Endothelial cell of umbilical vein (primary cell): ENCODE measurements around the gene SNCA. TPM values are rescaled to one million over a fixed set of nuclear protein-coding genes. Genes with fewer than 3 reads are reported as not detected.

Experiments
- BruUV-seq: library from RNA; stranded (reverse); fragments of 400-500 nt; replicated peaks from 2 replicates; lab custom pipeline; 2021; lab: Mats Ljungman, UMichigan
- CTCF ChIA-PET: fragments of 300-600, 350-600 bp; sonication (Branson Sonifier 250); formaldehyde crosslinking; loops from one replicate; lab custom pipeline; 2021; ENCODE audit warnings: antibody characterized with exemption, inconsistent platforms; lab: Charles Lee
- POLR2A ChIA-PET: fragments of 300-600, 350-600 bp; sonication (Branson Sonifier 250); formaldehyde crosslinking; loops from one replicate; lab custom pipeline; 2021; ENCODE audit warnings: antibody characterized with exemption, inconsistent platforms; lab: Charles Lee
- DNase-seq: peaks from one replicate; pipeline ENCODE4 v3.0.0-alpha.2; 2011; ENCODE audit warnings: low read depth, low spot score
- FAIRE-seq: peaks from 2 replicates; lab custom pipeline; 2011; peaks lifted over from hg19 to GRCh38; lab: Jason Lieb, UNC
- H2AFZ ChIP-seq: 2 replicates; pipeline ENCODE4 v1.6.0; 2012; ENCODE audit warnings: low read depth, low read length, control low read depth, inconsistent platforms
- H3K27ac ChIP-seq: 2 replicates; pipeline ENCODE4 v1.5.1; 2011; ENCODE audit warnings: low read depth, mild to moderate bottlenecking, control low read depth, low read length, moderate library complexity; ENCODE audit not compliant: insufficient read depth
- H3K27me3 ChIP-seq, 2 experiments: 2 replicates each; pipeline versions ENCODE4 v1.6.0 to v1.6.1; 2011; ENCODE audit warnings: low read length in 2 of 2, mixed read lengths in 1 of 2; ENCODE audit not compliant: control insufficient read depth in 2 of 2, insufficient read depth in 2 of 2
- H3K36me3 ChIP-seq, 2 experiments: 2 replicates in 1 of 2; 3 replicates in 1 of 2; pipeline ENCODE4 v1.5.1; 2011; ENCODE audit warnings: low read length in 2 of 2, mild to moderate bottlenecking in 1 of 2, moderate library complexity in 1 of 2; ENCODE audit not compliant: control insufficient read depth in 2 of 2, insufficient read depth in 2 of 2; ENCODE audit errors: extremely low read depth in 1 of 2
- H3K4me1 ChIP-seq: 3 replicates; pipeline ENCODE4 v1.5.1; 2011; ENCODE audit warnings: mild to moderate bottlenecking, low read length; ENCODE audit not compliant: control insufficient read depth, insufficient read depth; ENCODE audit errors: extremely low read depth
- H3K4me2 ChIP-seq: 2 replicates; pipeline ENCODE4 v1.6.1; 2011; ENCODE audit warnings: low read length, control low read depth, mixed read lengths; ENCODE audit not compliant: insufficient read depth
- H3K4me3 ChIP-seq, 3 experiments: fragments of 200-600 bp in 1 of 3; sonication (generic), shearing (Covaris generic) in 1 of 3; replicated peaks in 1 of 3; 2 replicates each; pipeline ENCODE4 v1.5.1; 2011 to 2016; ENCODE audit warnings: control low read depth in 3 of 3, low read length in 3 of 3, mild to moderate bottlenecking in 2 of 3, inconsistent platforms in 1 of 3, low read depth in 1 of 3, moderate library complexity in 1 of 3; ENCODE audit not compliant: insufficient read depth in 1 of 3
- H3K79me2 ChIP-seq: 2 replicates; pipeline ENCODE4 v1.6.0; 2012; ENCODE audit warnings: low read length, inconsistent platforms; ENCODE audit not compliant: control insufficient read depth, insufficient read depth
- H3K9ac ChIP-seq: replicated peaks from 2 replicates; pipeline ENCODE3; 2011; ENCODE audit warnings: low read length, control low read depth; ENCODE audit not compliant: insufficient read depth; ENCODE audit errors: extremely low read depth
- H3K9me1 ChIP-seq: replicated peaks from 3 replicates; pipeline ENCODE4 v1.6.0; 2011; ENCODE audit warnings: mild to moderate bottlenecking, low read length; ENCODE audit not compliant: control insufficient read depth, insufficient read depth; ENCODE audit errors: extremely low read depth
- H3K9me3 ChIP-seq: replicated peaks from 2 replicates; pipeline ENCODE4 v1.5.1; 2012; ENCODE audit warnings: low read length, inconsistent platforms; ENCODE audit not compliant: control insufficient read depth, insufficient read depth
- H4K20me1 ChIP-seq: replicated peaks from 2 replicates; pipeline ENCODE3; 2011; ENCODE audit warnings: mild to moderate bottlenecking, low read length; ENCODE audit not compliant: control insufficient read depth, insufficient read depth; ENCODE audit errors: extremely low read depth
- CTCF ChIP-seq, 2 donors: IDR thresholded peaks; 1 replicate in 1 of 2; 2 replicates in 1 of 2; pipeline ENCODE4 v1.5.1; 2011; ENCODE audit warnings: low read length in 2 of 2, mild to moderate bottlenecking in 2 of 2, moderate library complexity in 2 of 2, control low read depth in 1 of 2, inconsistent platforms in 1 of 2, low read depth in 1 of 2; ENCODE audit not compliant: insufficient read depth in 1 of 2; ENCODE audit errors: extremely low read depth in 1 of 2
- EZH2 ChIP-seq: IDR thresholded peaks from 2 replicates; pipeline ENCODE4 v1.6.1; 2012; ENCODE audit warnings: borderline replicate concordance, low read depth, mild to moderate bottlenecking, moderate library complexity, low read length, inconsistent platforms; ENCODE audit not compliant: severe bottlenecking
- FOS ChIP-seq: IDR thresholded peaks from 2 replicates; pipeline ENCODE4 v1.6.1; 2011; ENCODE audit warnings: mild to moderate bottlenecking, low read length, moderate library complexity, borderline replicate concordance; ENCODE audit not compliant: insufficient read depth
- GATA2 ChIP-seq: IDR thresholded peaks from 2 replicates; pipeline ENCODE4 v1.7.0; 2011; ENCODE audit warnings: low read depth, mild to moderate bottlenecking, moderate library complexity, mixed read lengths, low read length; ENCODE audit not compliant: insufficient read length, insufficient read depth
- POLR2A ChIP-seq: IDR thresholded peaks from 2 replicates; pipeline ENCODE4 v1.6.1; 2012; ENCODE audit warnings: low read depth, mild to moderate bottlenecking, control low read depth, low read length
- POLR2AphosphoS5 ChIP-seq: IDR thresholded peaks from 2 replicates; pipeline ENCODE4 v1.6.1; 2012; ENCODE audit warnings: low read depth, mild to moderate bottlenecking, control low read depth, low read length, moderate library complexity; ENCODE audit not compliant: insufficient read depth
- dilution Hi-C: fragments of 300-500 bp; cut with MboI; formaldehyde crosslinking; loops from one replicate; pipeline ENCODE4 v1.15.0; 2019; ENCODE audit warnings: low sequenced_read_pairs; ENCODE audit not compliant: extremely low pct_ligation_motif_present
- intact Hi-C: fragments of 100-400 bp; cut with micrococcal nuclease; formaldehyde crosslinking; loops from one replicate; pipeline ENCODE4 v1.10.0; 2022
- polyA plus RNA-seq, 4 experiments: library from polyadenylated mRNA; depleted of rRNA in 3 of 4; stranded (reverse) in 3 of 4; unstranded in 1 of 4; fragments of >200 nt; gene quantifications; 2 replicates each; pipeline versions ENCODE4 v1.2.1 to v1.2.3, GENCODE V29; 2011 to 2012; ENCODE audit warnings: missing spikeins in 1 of 4
- total RNA-seq: library from RNA; stranded (reverse); gene quantifications from 2 replicates; pipeline ENCODE4 v1.2.3, GENCODE V29; 2021

Gene SNCA
- total and polyA plus RNA-seq, 2 donors (not counting 3 experiments of a cell fraction or from before 2014, with no cell fraction given), result 76.8 to 116 TPM

GRCh38 chr4:89704651-89705395 lies 132.1 kb downstream of the SNCA start:
- intact Hi-C loops (no loop called here), dilution Hi-C loops (no loop called here)
- FAIRE-seq (no peak), DNase-seq (no peak)
- no peaks in the 10 kb centered on the region for H4K20me1 ChIP-seq
- ChIA-PET POLR2A (no interaction called here), CTCF (no interaction called here)
- H3K4me2 ChIP-seq, result no peak overlapping the region
- BruUV-seq, result no TSS peak
- TF ChIP-seq POLR2A (no peak), CTCF (IDR thresholded peaks at IDR 0.05; ENCODE audit: extremely low read depth in 1 of 2, insufficient read depth in 1 of 2, low read depth in 1 of 2, low read length in 2 of 2) (no peak), FOS (no peak), GATA2 (no peak), EZH2 (no peak), POLR2AphosphoS5 (no peak)
- no peak overlapping the region for H2AFZ ChIP-seq
- H3K4me3 ChIP-seq, result no peak overlapping the region
- H3K36me3 ChIP-seq, result no peaks in the 10 kb centered on the region
- H3K4me1 ChIP-seq, result peaks cover 16% of the 10 kb centered on the region
- H3K9me3 ChIP-seq, result no peaks in the 10 kb centered on the region
- H3K27me3 ChIP-seq, result no peaks in the 10 kb centered on the region
- H3K9ac ChIP-seq, result no peak overlapping the region
- H3K9me1 ChIP-seq, result no peaks in the 10 kb centered on the region
- no peak overlapping the region for H3K27ac ChIP-seq
- H3K79me2 ChIP-seq, result no peaks in the 10 kb centered on the region
